Epithelial cell of esophagus (primary cell): ENCODE results near the gene NADK.
A peak's percentile ranks its signal among the peaks of the same experiment; 100 is the strongest.

ENCODE experiments used
- DNase-seq: peaks from one replicate; pipeline ENCODE4 v3.0.0; 2010; ENCODE audit warnings: low read depth
- H3K4me3 ChIP-seq: 2 replicates; pipeline ENCODE4 v1.5.1; 2011; ENCODE audit warnings: mild to moderate bottlenecking, low read length, control low read depth
- CTCF ChIP-seq: IDR thresholded peaks from 2 replicates; pipeline ENCODE4 v1.5.1; 2011; ENCODE audit warnings: low read depth, mild to moderate bottlenecking, low read length, control low read depth, inconsistent platforms; ENCODE audit not compliant: insufficient read depth; ENCODE audit errors: missing control alignments

Gene NADK

DNA sequence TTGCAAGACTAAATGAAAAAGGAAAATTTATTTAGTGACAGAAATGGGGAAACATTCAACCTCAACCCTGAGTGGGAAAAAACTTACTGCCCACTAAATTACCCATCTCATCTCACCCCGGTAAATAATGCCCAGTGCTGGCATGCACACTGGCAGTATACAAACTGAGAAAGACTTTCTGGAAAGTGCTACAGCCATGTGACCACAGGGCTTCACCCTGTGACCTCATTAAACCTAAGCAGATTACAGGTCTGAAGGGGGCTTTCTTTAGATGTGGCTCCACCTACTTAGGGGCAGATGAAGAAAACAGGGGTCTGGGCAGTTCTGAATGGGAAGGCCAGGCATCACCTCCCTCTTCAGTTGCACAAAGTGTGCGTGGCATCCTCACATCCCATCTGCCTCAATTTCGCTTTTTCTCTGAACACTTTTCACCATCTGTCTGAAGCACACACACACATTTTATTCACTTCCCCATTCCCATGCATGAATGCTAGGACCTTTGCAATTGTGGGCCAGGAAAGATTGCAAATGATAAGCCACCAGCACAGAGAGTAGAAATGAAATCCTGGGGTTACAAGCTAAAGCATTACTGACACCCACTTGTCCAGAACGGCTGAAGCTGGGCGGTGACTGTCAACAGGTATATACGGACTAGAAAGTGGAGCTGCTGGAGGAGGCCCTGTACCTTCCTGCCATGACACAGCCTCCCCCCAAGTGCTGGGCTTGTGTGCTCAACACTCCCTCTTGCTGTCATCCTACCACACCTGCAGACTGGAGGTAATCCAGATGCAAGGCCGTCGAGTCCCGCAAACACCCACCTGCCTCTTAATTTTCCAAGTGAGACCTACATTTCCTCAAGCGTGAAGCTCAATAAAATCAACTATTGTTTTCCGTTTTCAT, 2.7 kb downstream of the NADK start:
- DNase-seq, result peak; percentile 35
- no peak for TF ChIP-seq CTCF
- no peak overlapping the region for H3K4me3 ChIP-seq

DNA sequence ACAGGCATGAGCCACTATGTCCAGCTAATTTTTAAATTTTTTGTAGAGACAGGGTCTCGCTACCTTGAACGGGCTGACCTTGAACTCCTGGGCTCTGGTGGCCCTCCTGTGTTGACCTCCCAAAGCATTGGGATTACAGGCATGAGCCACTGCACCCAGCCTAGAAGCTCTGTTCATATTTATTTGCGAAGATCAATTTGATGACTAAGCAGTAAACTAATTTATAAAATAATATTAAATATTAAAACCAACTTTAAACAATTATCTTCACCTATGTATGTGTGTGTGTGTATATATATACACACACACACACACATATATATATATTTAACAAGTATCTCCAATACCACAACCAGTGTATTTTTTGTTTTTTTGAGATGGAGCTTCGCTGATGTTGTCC, 4.4 kb downstream of the NADK start:
- TF ChIP-seq CTCF, result no peak
- no peak for DNase-seq
- H3K4me3 ChIP-seq, result no peak overlapping the region

DNA sequence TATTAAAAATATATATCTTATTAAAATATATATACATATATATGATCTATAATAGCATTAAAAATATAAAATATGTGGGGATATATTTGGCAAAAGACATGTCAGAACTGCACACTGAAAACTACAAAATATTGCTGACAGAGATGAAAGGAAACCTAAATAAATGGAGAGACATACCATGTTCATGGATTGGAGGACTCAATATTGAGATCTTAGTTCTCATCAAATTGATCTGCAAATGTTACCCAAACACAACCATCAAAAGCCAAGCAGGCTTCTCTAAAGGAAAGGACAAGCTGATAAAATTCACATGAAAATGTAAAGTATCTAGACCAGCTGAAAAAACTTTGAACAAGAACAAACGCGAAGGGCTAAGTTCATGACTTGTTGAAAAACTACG, 7.2 kb downstream of the NADK start:
- H3K4me3 ChIP-seq, result no peak overlapping the region
- DNase-seq, result no peak
- no peak for TF ChIP-seq CTCF

DNA sequence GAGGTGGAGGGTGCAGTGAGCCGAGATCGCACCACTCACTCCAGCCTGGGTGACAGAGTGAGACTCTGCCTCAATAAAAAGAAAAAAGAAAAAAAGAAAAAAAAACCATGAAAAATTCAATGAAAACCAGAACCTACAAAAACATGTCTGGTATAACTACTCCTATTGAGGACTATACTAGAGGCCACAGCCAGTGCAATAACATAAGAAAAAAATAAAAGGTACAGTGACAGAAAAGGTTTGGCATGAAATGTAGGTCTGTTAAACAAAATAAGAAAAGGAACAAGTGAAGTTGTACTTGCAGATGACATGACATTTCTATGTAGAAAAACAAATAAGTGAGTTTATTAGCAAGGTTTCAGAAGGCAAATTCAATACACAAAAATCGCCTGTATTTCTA, 8.2 kb downstream of the NADK start:
- DNase-seq, result no peak
- TF ChIP-seq CTCF, result no peak
- no peak overlapping the region for H3K4me3 ChIP-seq

DNA sequence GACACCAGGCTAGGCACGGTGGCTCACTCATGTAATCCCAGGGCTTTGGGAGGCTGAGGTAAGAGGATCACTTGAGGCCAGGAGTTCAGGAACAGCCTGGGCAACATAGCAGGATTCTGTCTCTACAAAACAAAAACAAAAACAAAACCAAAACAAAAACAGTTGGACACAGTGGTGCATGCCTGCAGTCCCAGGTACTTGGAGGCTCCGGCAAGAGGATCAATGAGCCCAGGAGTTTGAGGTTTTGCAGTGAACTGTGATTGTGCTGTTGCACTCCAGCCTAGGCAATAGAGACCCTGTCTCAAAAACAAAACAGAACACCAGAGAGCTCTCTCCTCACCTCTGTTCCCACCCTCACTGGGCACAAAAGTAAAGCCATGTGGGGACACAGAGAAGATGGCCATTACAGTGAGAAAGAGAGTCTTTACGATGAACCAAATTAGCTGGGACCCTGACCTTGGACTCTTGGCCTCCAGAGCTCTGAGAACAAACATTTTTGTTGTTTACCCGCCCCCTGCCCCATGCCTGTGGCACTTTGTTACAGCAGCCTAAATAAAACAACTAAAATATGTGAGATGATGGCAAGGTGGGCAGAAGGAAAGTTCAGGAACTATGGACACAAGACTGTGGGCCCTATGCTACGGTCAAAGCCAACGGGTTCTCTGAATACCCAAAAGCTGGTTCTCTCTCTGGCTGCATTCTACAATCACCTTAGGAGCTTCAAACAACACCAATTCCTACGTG, 9.8 kb downstream of the NADK start:
- no peak for DNase-seq
- no peak for TF ChIP-seq CTCF
- no peak overlapping the region for H3K4me3 ChIP-seq

DNA sequence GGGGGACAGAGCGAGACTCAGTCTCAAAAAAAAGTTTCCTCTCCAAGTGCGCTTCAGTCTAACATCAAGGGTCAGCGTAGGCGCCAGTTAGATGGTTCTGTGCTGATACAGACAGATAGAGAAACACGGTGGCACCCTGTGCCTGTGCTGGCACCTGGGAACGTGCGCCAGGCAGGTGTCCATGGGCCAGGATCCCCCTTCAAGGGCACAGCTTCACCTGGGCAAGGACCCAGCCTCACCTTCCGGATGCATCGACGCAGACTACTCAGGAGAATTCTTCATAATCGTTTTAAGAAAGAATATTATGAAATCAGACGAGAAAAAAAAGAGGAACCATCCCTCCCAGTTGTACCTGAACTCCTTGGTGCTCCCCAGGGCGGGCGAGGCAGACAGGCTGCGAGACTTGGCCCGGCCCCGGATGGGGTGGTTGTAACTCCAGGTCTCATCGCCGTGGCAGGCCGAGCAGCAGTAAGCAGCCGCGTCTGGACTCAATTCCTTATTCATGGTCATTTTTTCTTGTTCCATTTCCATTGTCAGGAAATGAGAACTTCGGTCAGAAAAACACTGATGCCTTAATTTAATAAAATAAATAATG, 13.3 kb downstream of the NADK start:
- H3K4me3 ChIP-seq, result no peak overlapping the region
- DNase-seq, result no peak
- TF ChIP-seq CTCF, result no peak
